K562 (cell line): ENCODE measurements around the gene WDR31. TPM values are rescaled to one million over a fixed set of nuclear protein-coding genes. Genes with fewer than 3 reads are reported as not detected.
A peak's percentile ranks its signal among the peaks of the same experiment; 100 is the strongest.

Source experiments
- ATAC-seq: fragments of 200-7000 bp; cut with Tn5 transposase; 3 replicates; pipeline ENCODE4 v1.9.1; 2020; ENCODE audit warnings: moderate library complexity
- BruUV-seq: library from RNA; stranded (reverse); fragments of 400-500 nt; replicated peaks from 2 replicates; lab custom pipeline; 2021; lab: Mats Ljungman, UMichigan
- CTCF ChIA-PET: fragments of 300-600 bp; formaldehyde crosslinking; extraction: SDS; loops from one replicate; lab custom pipeline; 2021; ENCODE audit warnings: low intra/inter-chr PET ratio; lab: Yijun Ruan, JAX
- POLR2A ChIA-PET: fragments of 300-600, 350-650 bp; sonication (Branson Sonifier 250); formaldehyde crosslinking; extraction: SDS; loops from one replicate; lab custom pipeline; 2021; ENCODE audit warnings: antibody characterized with exemption, inconsistent platforms; lab: Yijun Ruan, JAX
- DNase-seq, 4 experiments: peaks; one replicate each; pipeline versions ENCODE4 v3.0.0 to v3.0.0-alpha.2; 2011 to 2018; ENCODE audit warnings: low spot score in 3 of 4, mixed read lengths in 3 of 4; ENCODE audit errors: extremely low read depth in 1 of 4
- FAIRE-seq: peaks from 2 replicates; lab custom pipeline; 2011; peaks lifted over from hg19 to GRCh38; lab: Jason Lieb, UNC
- H2AFZ ChIP-seq: 2 replicates; pipeline ENCODE4 v1.6.0; 2011; ENCODE audit warnings: low read depth, low read length, control low read depth, inconsistent platforms
- H3K27ac ChIP-seq: fragments of 200-600 bp; 3 replicates; pipeline ENCODE4 v1.8.0; 2011; ENCODE audit warnings: low read depth, mild to moderate bottlenecking, control low read depth, inconsistent platforms, low read length, moderate library complexity, mixed read lengths; ENCODE audit errors: extremely low read depth
- H3K27me3 ChIP-seq, 2 experiments: fragments of 300-600 bp in 1 of 2; 2 replicates in 1 of 2; 3 replicates in 1 of 2; pipeline versions ENCODE4 v1.6.0 to v1.8.0; 2011; ENCODE audit warnings: inconsistent platforms in 2 of 2, low read length in 2 of 2, mild to moderate bottlenecking in 1 of 2, mixed read lengths in 1 of 2, moderate library complexity in 1 of 2; ENCODE audit not compliant: control insufficient read depth in 2 of 2, insufficient read depth in 2 of 2
- H3K36me3 ChIP-seq: fragments of 300-600 bp; 3 replicates; pipeline ENCODE4 v1.8.0; 2011; ENCODE audit warnings: mild to moderate bottlenecking, low read length, inconsistent platforms; ENCODE audit not compliant: control insufficient read depth, insufficient read depth
- H3K4me1 ChIP-seq, 2 experiments: fragments of 200-600 bp in 1 of 2; replicated peaks in 1 of 2; 2 replicates in 1 of 2; 3 replicates in 1 of 2; pipeline versions ENCODE4 v1.5.1 to v1.8.0; 2011; ENCODE audit warnings: inconsistent platforms in 2 of 2, low read length in 2 of 2, mild to moderate bottlenecking in 1 of 2, mixed read lengths in 1 of 2, moderate library complexity in 1 of 2; ENCODE audit not compliant: control insufficient read depth in 2 of 2, insufficient read depth in 2 of 2
- H3K4me2 ChIP-seq: 2 replicates; pipeline ENCODE4 v1.6.1; 2011; ENCODE audit warnings: low read length, control low read depth, inconsistent platforms, mixed read lengths; ENCODE audit not compliant: insufficient read depth
- H3K4me3 ChIP-seq: fragments of 200-600 bp; sonication (generic), shearing (Covaris generic); 2 replicates; pipeline ENCODE4 v1.5.1; 2016; ENCODE audit warnings: control low read depth, inconsistent platforms
- H3K79me2 ChIP-seq: fragments of 200-600 bp; 3 replicates; pipeline ENCODE4 v1.8.0; 2011; ENCODE audit warnings: low read length, inconsistent platforms; ENCODE audit not compliant: control insufficient read depth, insufficient read depth
- H3K9ac ChIP-seq, 2 experiments: 2 replicates each; pipeline versions ENCODE4 v1.6.0 to v1.6.1; 2011; ENCODE audit warnings: low read depth in 2 of 2, low read length in 2 of 2, control low read depth in 1 of 2, inconsistent platforms in 1 of 2, mild to moderate bottlenecking in 1 of 2, mixed read lengths in 1 of 2; ENCODE audit not compliant: insufficient read depth in 1 of 2
- H3K9me1 ChIP-seq: one replicate; pipeline ENCODE4 v1.6.0; 2011; ENCODE audit warnings: inconsistent platforms, mild to moderate bottlenecking, low read length, moderate library complexity; ENCODE audit not compliant: control insufficient read depth, insufficient read depth
- H3K9me3 ChIP-seq: replicated peaks from 2 replicates; pipeline ENCODE4 v1.5.1; 2011; ENCODE audit warnings: low read depth, low read length, inconsistent platforms; ENCODE audit not compliant: control insufficient read depth, insufficient read depth
- H4K20me1 ChIP-seq: replicated peaks from 2 replicates; pipeline ENCODE4 v1.6.1; 2011; ENCODE audit warnings: low read length, inconsistent platforms, mixed read lengths; ENCODE audit not compliant: control insufficient read depth, insufficient read depth
- ATF7 ChIP-seq: fragments of 450-650 bp; IDR thresholded peaks from 2 replicates; pipeline ENCODE4 v1.7.1; 2014; ENCODE audit warnings: mild to moderate bottlenecking, moderate library complexity
- CBX5 ChIP-seq: IDR thresholded peaks from 2 replicates; pipeline ENCODE4 v1.6.1; 2014; ENCODE audit warnings: low read depth, borderline replicate concordance
- CREB3L1 ChIP-seq: fragments of 450-650 bp; IDR thresholded peaks from 2 replicates; pipeline ENCODE4 v1.6.1; 2014; ENCODE audit warnings: low read depth, mild to moderate bottlenecking, moderate library complexity, borderline replicate concordance
- DIDO1 ChIP-seq: fragments of 450-650 bp; IDR thresholded peaks from 2 replicates; pipeline ENCODE4 v1.6.1; 2016; ENCODE audit warnings: low read depth, missing biosample characterization, missing genetic modification characterization
- EP400 ChIP-seq: fragments of 450-650 bp; IDR thresholded peaks from 2 replicates; pipeline ENCODE4 v1.6.1; 2017; ENCODE audit warnings: antibody characterized with exemption, mild to moderate bottlenecking, moderate library complexity
- FOXA3 ChIP-seq, 2 experiments: fragments of 450-650 bp in 1 of 2; sonication (generic) in 1 of 2; formaldehyde crosslinking; IDR thresholded peaks in 1 of 2; conservative IDR thresholded peaks in 1 of 2; 2 replicates each; pipeline versions ENCODE4 v1.4.0 to v1.8.0; 2020 to 2022; ENCODE audit warnings: mild to moderate bottlenecking in 2 of 2, missing genetic modification reagents in 1 of 2
- FUS ChIP-seq: fragments of 200-400 bp; formaldehyde crosslinking; optimal IDR thresholded peaks from 2 replicates; pipeline ENCODE3; 2017; ENCODE audit warnings: low read depth, low read length
- ILF3 ChIP-seq: fragments of 450-650 bp; IDR thresholded peaks from 2 replicates; pipeline ENCODE4 v1.6.1; 2018; ENCODE audit warnings: antibody characterized with exemption, mild to moderate bottlenecking, moderate library complexity, borderline replicate concordance
- KLF13 ChIP-seq: fragments of 450-650 bp; IDR thresholded peaks from 2 replicates; pipeline ENCODE4 v1.6.1; 2016; ENCODE audit warnings: missing genetic modification characterization, low read depth, mild to moderate bottlenecking, missing compliant biosample characterization, moderate library complexity, borderline replicate concordance
- NFE2 ChIP-seq: IDR thresholded peaks from 2 replicates; pipeline ENCODE4 v1.6.1; 2014; ENCODE audit warnings: antibody characterized with exemption, low read depth
- NFYB ChIP-seq: IDR thresholded peaks from 2 replicates; pipeline ENCODE4 v1.6.1; 2011; ENCODE audit warnings: mild to moderate bottlenecking, moderate library complexity; ENCODE audit not compliant: insufficient read length; ENCODE audit errors: extremely low read depth
- RAD51 ChIP-seq: fragments of 450-650 bp; IDR thresholded peaks from 2 replicates; pipeline ENCODE4 v1.7.1; 2016; ENCODE audit warnings: low read depth, mild to moderate bottlenecking, borderline replicate concordance
- TAL1 ChIP-seq: fragments of 450-650 bp; IDR thresholded peaks from 2 replicates; pipeline ENCODE4 v1.6.1; 2016; ENCODE audit warnings: mild to moderate bottlenecking
- ZNF23 ChIP-seq: fragments of 250-450 bp; sonication (Bioruptor Pico); IDR thresholded peaks from 2 replicates; pipeline ENCODE4 v1.4.0; 2020; ENCODE audit warnings: mild to moderate bottlenecking
- ZNF436 ChIP-seq: fragments of 250-450, 450-650 bp; sonication (Bioruptor Pico); formaldehyde crosslinking; IDR thresholded peaks from 2 replicates; pipeline ENCODE4 v1.7.0; 2020; ENCODE audit warnings: mild to moderate bottlenecking
- ZNF764 ChIP-seq: fragments of 250-450 bp; sonication (Bioruptor Pico); IDR thresholded peaks from 2 replicates; pipeline ENCODE4 v1.4.0; 2020; ENCODE audit warnings: low read depth, mild to moderate bottlenecking, moderate library complexity
- ZNF780A ChIP-seq: fragments of 250-450 bp; sonication (Bioruptor Pico); IDR thresholded peaks from 2 replicates; pipeline ENCODE4 v1.5.0; 2021; ENCODE audit warnings: mild to moderate bottlenecking
- WGBS: fragments of 100-300 bp; shearing (Covaris generic); methylation state at CpG from one replicate; pipeline ENCODE4 v1.1.6; 2016; ENCODE audit warnings: low coverage, mixed read lengths; ENCODE audit not compliant: insufficient coverage; ENCODE audit errors: missing lambda C conversion rate; 5-methylcytosine and 5-hydroxymethylcytosine counted together
- in situ Hi-C: fragments of 300-500 bp; cut with MboI; formaldehyde crosslinking; loops from 4 replicates; pipeline ENCODE4 v1.15.0; 2018; ENCODE audit warnings: inconsistent platforms, mixed read lengths
- intact Hi-C: fragments of 100-400 bp; cut with micrococcal nuclease; formaldehyde crosslinking; loops from 2 replicates; pipeline ENCODE4 v1.14.2; 2022
- polyA plus RNA-seq, 8 experiments: library from polyadenylated mRNA; depleted of rRNA in 4 of 8; stranded (reverse) in 5 of 8; unstranded in 3 of 8; fragments of >200 nt; fragmentation: Nextera tagmentation in 2 of 8; fragmentation: Illumina TruSeq in 1 of 8; extraction: Ambion mirVana in 2 of 8; extraction: Trizol in 1 of 8; gene quantifications; 2 replicates each; pipeline versions ENCODE4 v1.2.1 to v1.2.3, GENCODE V29; 2011 to 2014; ENCODE audit warnings: inconsistent platforms in 1 of 8, missing spikeins in 1 of 8
- total RNA-seq, 7 experiments: library from RNA; depleted of rRNA in 6 of 7; stranded (reverse); fragments of >200 nt in 6 of 7; fragmentation: Illumina TruSeq in 2 of 7; extraction: Trizol in 2 of 7; gene quantifications; 2 replicates each; pipeline versions ENCODE4 v1.2.1 to v1.2.3, GENCODE V29; 2011 to 2021; ENCODE audit warnings: low replicate concordance in 1 of 7
- TF ChIP-seq, protein P1 (sequence below): fragments of 150-350 bp; conservative IDR thresholded peaks from 2 replicates; pipeline ENCODE4 v1.6.1; 2014; ENCODE audit warnings: low read length
- TF ChIP-seq, protein P2 (sequence below): sonication (generic); formaldehyde crosslinking; IDR thresholded peaks from 2 replicates; pipeline ENCODE4 v1.8.0; 2022; ENCODE audit warnings: mild to moderate bottlenecking, low read depth, missing genetic modification reagents

WDR31 gene
- total and polyA plus RNA-seq, 9 of the 15 experiments (the other 6 are each of a cell fraction or from before 2014, with no cell fraction given) = 0.35 to 1.8 (median 0.95) TPM

- no peak overlapping the region for H3K27ac ChIP-seq
- intact Hi-C loops = no loop called here
- H4K20me1 ChIP-seq = no peaks in the 10 kb centered on the region
- CTCF ChIA-PET = no interaction called here
- DNase-seq = no peak
- no peaks in the 10 kb centered on the region for H3K79me2 ChIP-seq
- H3K9ac ChIP-seq = no peak overlapping the region
- BruUV-seq = no TSS peak
- peaks cover 3% of the 10 kb centered on the region for H3K9me1 ChIP-seq
- H3K4me1 ChIP-seq = peaks cover 14 to 19% of the 10 kb centered on the region in 2 experiments; a peak in 4 of 5 replicates
- TF ChIP-seq ZNF780A = no peak
- no peak for TF ChIP-seq ATF7
- TF ChIP-seq, protein P1, sequence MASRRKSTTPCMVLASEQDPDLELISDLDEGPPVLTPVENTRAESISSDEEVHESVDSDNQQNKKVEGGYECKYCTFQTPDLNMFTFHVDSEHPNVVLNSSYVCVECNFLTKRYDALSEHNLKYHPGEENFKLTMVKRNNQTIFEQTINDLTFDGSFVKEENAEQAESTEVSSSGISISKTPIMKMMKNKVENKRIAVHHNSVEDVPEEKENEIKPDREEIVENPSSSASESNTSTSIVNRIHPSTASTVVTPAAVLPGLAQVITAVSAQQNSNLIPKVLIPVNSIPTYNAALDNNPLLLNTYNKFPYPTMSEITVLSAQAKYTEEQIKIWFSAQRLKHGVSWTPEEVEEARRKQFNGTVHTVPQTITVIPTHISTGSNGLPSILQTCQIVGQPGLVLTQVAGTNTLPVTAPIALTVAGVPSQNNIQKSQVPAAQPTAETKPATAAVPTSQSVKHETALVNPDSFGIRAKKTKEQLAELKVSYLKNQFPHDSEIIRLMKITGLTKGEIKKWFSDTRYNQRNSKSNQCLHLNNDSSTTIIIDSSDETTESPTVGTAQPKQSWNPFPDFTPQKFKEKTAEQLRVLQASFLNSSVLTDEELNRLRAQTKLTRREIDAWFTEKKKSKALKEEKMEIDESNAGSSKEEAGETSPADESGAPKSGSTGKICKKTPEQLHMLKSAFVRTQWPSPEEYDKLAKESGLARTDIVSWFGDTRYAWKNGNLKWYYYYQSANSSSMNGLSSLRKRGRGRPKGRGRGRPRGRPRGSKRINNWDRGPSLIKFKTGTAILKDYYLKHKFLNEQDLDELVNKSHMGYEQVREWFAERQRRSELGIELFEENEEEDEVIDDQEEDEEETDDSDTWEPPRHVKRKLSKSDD = no peak
- no peak for TF ChIP-seq ZNF436
- no peak for TF ChIP-seq DIDO1 (tag)
- TF ChIP-seq KLF13 (tag) = no peak
- TF ChIP-seq ILF3 = no peak
- no peak for TF ChIP-seq NFYB
- TF ChIP-seq ZNF23 (CRISPR knock-in tag) = no peak
- TF ChIP-seq FUS = no peak
- no peak for TF ChIP-seq EP400
- TF ChIP-seq, protein P2, sequence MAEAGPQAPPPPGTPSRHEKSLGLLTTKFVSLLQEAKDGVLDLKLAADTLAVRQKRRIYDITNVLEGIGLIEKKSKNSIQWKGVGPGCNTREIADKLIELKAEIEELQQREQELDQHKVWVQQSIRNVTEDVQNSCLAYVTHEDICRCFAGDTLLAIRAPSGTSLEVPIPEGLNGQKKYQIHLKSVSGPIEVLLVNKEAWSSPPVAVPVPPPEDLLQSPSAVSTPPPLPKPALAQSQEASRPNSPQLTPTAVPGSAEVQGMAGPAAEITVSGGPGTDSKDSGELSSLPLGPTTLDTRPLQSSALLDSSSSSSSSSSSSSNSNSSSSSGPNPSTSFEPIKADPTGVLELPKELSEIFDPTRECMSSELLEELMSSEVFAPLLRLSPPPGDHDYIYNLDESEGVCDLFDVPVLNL = no peak
- no peak for TF ChIP-seq NFE2
- TF ChIP-seq CREB3L1 = no peak
- no peak for TF ChIP-seq CBX5
- TF ChIP-seq ZNF764 (CRISPR knock-in tag) = no peak
- no peak for TF ChIP-seq FOXA3 (CRISPR knock-in tag; conservative IDR thresholded peaks at IDR 0.05 in 1 of 2, IDR thresholded peaks at IDR 0.05 in 1 of 2)
- TF ChIP-seq RAD51 = no peak
- TF ChIP-seq TAL1 = no peak
- TF ChIP-seq, all 486 proteins: peak for 0
- no peak for FAIRE-seq
- in situ Hi-C loops = no loop called here
- 74% methylated on average over 8 of the region's 8 CpGs for WGBS
- no peaks in the 10 kb centered on the region for H3K27me3 ChIP-seq
- ATAC-seq = no peak
- no peaks in the 10 kb centered on the region for H3K9me3 ChIP-seq
- peak overlapping the region; percentile 53 for H2AFZ ChIP-seq
- POLR2A ChIA-PET = no interaction called here
- H3K4me2 ChIP-seq = no peak overlapping the region
- no peak overlapping the region for H3K4me3 ChIP-seq
- H3K36me3 ChIP-seq = no peaks in the 10 kb centered on the region; the same call in 2 of the 3 replicates
Measured at GRCh38 chr9:113381909-113382411, 41.9 kb upstream of the WDR31 start.
